ENCODE results near the gene CLECL1. TPM values are rescaled to one million over a fixed set of nuclear protein-coding genes. Genes with fewer than 3 reads are reported as not detected.
"Not testable (repeated sequence)": the region's sequence is repeated elsewhere in the genome, so short reads cannot be mapped to it uniquely, and the experiment has no call there.

CLECL1 gene
- total RNA-seq, 1 donor = 0.27 TPM

GRCh38 chr12:9752145-9752933, 19.4 kb upstream of the CLECL1 start:
- DNase-seq (ENCODE audit: low read depth in 2 of 3, low spot score in 2 of 3) = peak in 1 of 3 donors; percentile 34

- DNase-seq (ENCODE audit: low read depth in 2 of 3, low spot score in 2 of 3) = peak in 2 of 3 donors; percentile 68 to 83
These were observed 18.6 kb upstream of the CLECL1 start for GRCh38 chr12:9751204-9752144.

- DNase-seq (ENCODE audit: low read depth in 2 of 3, low spot score in 2 of 3) = peak in 2 of 3 donors; percentile 82 to 88
These were observed 17.6 kb upstream of the CLECL1 start for GRCh38 chr12:9750276-9751203.

- no peak for DNase-seq (ENCODE audit: low read depth in 2 of 3, low spot score in 2 of 3)
These were observed 16.7 kb upstream of the CLECL1 start for GRCh38 chr12:9749640-9750039.

- no peak for DNase-seq (ENCODE audit: low read depth in 2 of 3, low spot score in 2 of 3)
These were observed 12.3 kb upstream of the CLECL1 start for GRCh38 chr12:9745199-9745598.

GRCh38 chr12:9742661-9743060, 9.8 kb upstream of the CLECL1 start:
- DNase-seq (ENCODE audit: low read depth in 2 of 3, low spot score in 2 of 3) = no peak

- DNase-seq (ENCODE audit: low read depth in 2 of 3, low spot score in 2 of 3) = peak in 2 of 3 donors; percentile 77 to 79
These were observed 8.8 kb upstream of the CLECL1 start for GRCh38 chr12:9741726-9742125.

GRCh38 chr12:9740106-9740750, 7.3 kb upstream of the CLECL1 start:
- DNase-seq (ENCODE audit: low read depth in 2 of 3, low spot score in 2 of 3) = no peak

- DNase-seq (ENCODE audit: low read depth in 2 of 3, low spot score in 2 of 3) = not testable (repeated sequence)
These were observed 6.7 kb upstream of the CLECL1 start for GRCh38 chr12:9739404-9740105.

GRCh38 chr12:9738905-9739304, 6.0 kb upstream of the CLECL1 start:
- peak in 1 of 3 donors; percentile 42 for DNase-seq (ENCODE audit: low read depth in 2 of 3, low spot score in 2 of 3)

GRCh38 chr12:9736936-9737705, 4.2 kb upstream of the CLECL1 start:
- DNase-seq (ENCODE audit: low read depth in 2 of 3, low spot score in 2 of 3) = peak in 1 of 3 donors; percentile 86

GRCh38 chr12:9735601-9736000, 2.7 kb upstream of the CLECL1 start:
- DNase-seq (ENCODE audit: low read depth in 2 of 3, low spot score in 2 of 3) = no peak

- peak in 1 of 3 donors; percentile 67 for DNase-seq (ENCODE audit: low read depth in 2 of 3, low spot score in 2 of 3)
These were observed 1.1 kb downstream of the CLECL1 start for GRCh38 chr12:9731797-9732196.

- DNase-seq (ENCODE audit: low read depth in 2 of 3, low spot score in 2 of 3) = no peak
These were observed 1.5 kb downstream of the CLECL1 start for GRCh38 chr12:9731393-9731792.

- DNase-seq (ENCODE audit: low read depth in 2 of 3, low spot score in 2 of 3) = no peak
These were observed 2.3 kb downstream of the CLECL1 start for GRCh38 chr12:9730591-9730990.

- DNase-seq (ENCODE audit: low read depth in 2 of 3, low spot score in 2 of 3) = no peak
These were observed 2.9 kb downstream of the CLECL1 start for GRCh38 chr12:9730011-9730410.

GRCh38 chr12:9729082-9729481, 3.8 kb downstream of the CLECL1 start:
- no peak for DNase-seq (ENCODE audit: low read depth in 2 of 3, low spot score in 2 of 3)

GRCh38 chr12:9727813-9728212, 5.1 kb downstream of the CLECL1 start:
- DNase-seq (ENCODE audit: low read depth in 2 of 3, low spot score in 2 of 3) = no peak
